ENCODE results near the gene HS3ST4. TPM values are rescaled to one million over a fixed set of nuclear protein-coding genes. Genes with fewer than 3 reads are reported as not detected.

HS3ST4 gene
- total and polyA plus RNA-seq, 2 of the 8 experiments (the other 6 are each of a cell fraction or from before 2014, with no cell fraction given): 1.9 to 3.3 TPM

DNA sequence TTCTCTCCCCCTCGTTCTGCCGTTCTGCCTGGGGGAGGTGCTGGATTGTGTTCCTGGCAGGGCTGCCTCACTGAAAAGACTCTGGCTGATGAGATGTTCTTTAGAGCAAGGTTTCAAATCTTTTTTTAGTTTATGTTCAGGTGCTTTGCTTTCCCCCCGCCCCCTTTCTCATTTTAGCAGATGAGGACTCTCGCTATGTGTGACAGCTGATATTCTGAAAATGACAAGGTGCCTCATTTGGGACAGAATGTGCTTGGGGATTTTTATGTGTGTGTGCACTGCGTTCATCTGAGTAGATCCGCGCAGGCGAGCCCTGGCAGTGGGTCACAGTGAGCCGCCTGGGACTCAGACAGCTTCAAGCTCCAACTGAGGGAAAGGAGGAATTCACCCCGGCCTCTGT, 205.9 kb downstream of the HS3ST4 start (continued):
- TF ChIP-seq USF2 (IDR thresholded peaks at IDR 0.05; ENCODE audit: low read length) (no peak), RNF2 (IDR thresholded peaks at IDR 0.05; ENCODE audit: borderline replicate concordance, low read depth, low read length, missing control alignments, poor library complexity, severe bottlenecking) (no peak)
